Transverse colon (tissue), 4 donors: ENCODE measurements around the gene VASN. TPM values are rescaled to one million over a fixed set of nuclear protein-coding genes. Genes with fewer than 3 reads are reported as not detected.

ENCODE experiments used
- DNase-seq: peaks from one replicate; pipeline ENCODE4 v3.0.0-alpha.2; 2019
- H3K27ac ChIP-seq, 4 donors: fragments of 200-600 bp; sonication (generic); 2 replicates each; pipeline ENCODE4 v1.5.1; 2016 to 2018; ENCODE audit warnings: inconsistent platforms in 4 of 4
- H3K27me3 ChIP-seq: fragments of 200-600 bp; sonication (generic); 2 replicates; pipeline ENCODE4 v1.5.1; 2017; ENCODE audit warnings: inconsistent platforms
- H3K36me3 ChIP-seq, 4 donors: fragments of 200-600 bp; sonication (generic); 2 replicates each; pipeline ENCODE4 v1.5.1; 2017 to 2019; ENCODE audit warnings: inconsistent platforms in 4 of 4
- H3K4me1 ChIP-seq, 4 donors: fragments of 200-600 bp; sonication (generic); 2 replicates each; pipeline ENCODE4 v1.5.1; 2017 to 2020; ENCODE audit warnings: inconsistent platforms in 4 of 4
- H3K4me3 ChIP-seq, 4 donors: fragments of 200-600 bp; sonication (generic); 1 replicate in 1 of 4; 2 replicates in 3 of 4; pipeline versions ENCODE4 v1.5.1 to v1.6.1; 2017 to 2019; ENCODE audit warnings: inconsistent platforms in 4 of 4
- H3K9me3 ChIP-seq, 2 donors: fragments of 200-600 bp; sonication (generic); 2 replicates each; pipeline ENCODE4 v1.5.1; 2017 to 2019; ENCODE audit warnings: inconsistent platforms in 2 of 2
- CTCF ChIP-seq, 5 experiments: fragments of 200-600 bp in 3 of 5; fragments of 450-650 bp in 2 of 5; sonication (generic) in 3 of 5; IDR thresholded peaks; 1 replicate in 2 of 5; 2 replicates in 3 of 5; pipeline ENCODE4 v1.5.1; 2016 to 2017; ENCODE audit warnings: antibody characterized with exemption in 5 of 5, inconsistent platforms in 3 of 5, mild to moderate bottlenecking in 2 of 5, moderate library complexity in 1 of 5
- EP300 ChIP-seq: sonication (generic); formaldehyde crosslinking; IDR thresholded peaks from one replicate; pipeline ENCODE4 v1.6.1; 2017; ENCODE audit warnings: antibody characterized with exemption, low read depth
- POLR2A ChIP-seq: fragments of 450-650 bp; IDR thresholded peaks from one replicate; pipeline ENCODE4 v1.6.1; 2016; ENCODE audit warnings: antibody characterized with exemption, mild to moderate bottlenecking, moderate library complexity
- POLR2AphosphoS5 ChIP-seq, 3 donors: sonication (generic); formaldehyde crosslinking; IDR thresholded peaks; one replicate each; pipeline ENCODE4 v1.6.1; 2016; ENCODE audit warnings: antibody characterized with exemption in 3 of 3
- WGBS, 2 donors: methylation state at CpG; one replicate each; pipeline ENCODE4 v1.1.5; 2018; ENCODE audit warnings: low coverage in 1 of 2; 5-methylcytosine and 5-hydroxymethylcytosine counted together
- in situ Hi-C, 4 donors: fragments of 200-750 bp; cut with MboI; loops; one replicate each; pipeline versions ENCODE4 v1.15.0 to v1.15.1; 2017; ENCODE audit warnings: low sequenced_read_pairs in 3 of 4, low pct_ligation_motif_present in 1 of 4, low pct_unique_long_range_greater_than_20kb in 1 of 4
- intact Hi-C: fragments of 100-400 bp; cut with DNase I; formaldehyde crosslinking; loops from one replicate; pipeline ENCODE4 v1.15.1; 2023; ENCODE audit warnings: low total_unique reads
- total RNA-seq, 4 donors: library from RNA; depleted of rRNA; stranded (reverse); fragments of >200 nt; gene quantifications; one replicate each; pipeline ENCODE4 v1.1.0, GENCODE V29; 2016

The VASN gene
- total RNA-seq, 4 donors from 2014 or later: 3.4 to 18.7 (median 9.0) TPM

GRCh38 chr16:4344983-4345835 lies 26.4 kb upstream of the VASN start:
- no peak for DNase-seq

GRCh38 chr16:4345836-4346781 lies 25.5 kb upstream of the VASN start:
- H3K4me1 ChIP-seq: peaks cover 0 to 20% (median 15%) of the 10 kb centered on the region in 4 donors

More at GRCh38 chr16:4344983-4345835, 26.4 kb upstream of the VASN start:
- TF ChIP-seq EP300 (no peak), POLR2A (no peak), POLR2AphosphoS5 (IDR thresholded peaks at IDR 0.05) (no peak), CTCF (IDR thresholded peaks at IDR 0.05) (no peak)
- 54 to 81% methylated on average over 6 to 26 of the region's 26 CpGs for WGBS, 2 donors
- in situ Hi-C loops: loop anchor here in 1 of 4 donors (25.0 kb wide), 1 partner anchor 158 kb away; no protein-coding TSS in a partner anchor
- intact Hi-C loops: loop anchor here (5.0 kb wide), 1 partner anchor 1523 kb away; no protein-coding TSS in a partner anchor
- no peak overlapping the region for H3K27ac ChIP-seq
- H3K4me3 ChIP-seq: no peak overlapping the region
- H3K4me1 ChIP-seq: peaks cover 0 to 15% (median 10%) of the 10 kb centered on the region in 4 donors
- H3K9me3 ChIP-seq: no peaks in the 10 kb centered on the region
- H3K36me3 ChIP-seq: no peaks in the 10 kb centered on the region
- H3K27me3 ChIP-seq: no peaks in the 10 kb centered on the region

GRCh38 chr16:4347010-4347409 lies 24.6 kb upstream of the VASN start:
- no peak for TF ChIP-seq CTCF (IDR thresholded peaks at IDR 0.05)
- no peak for TF ChIP-seq EP300
- TF ChIP-seq POLR2AphosphoS5 (IDR thresholded peaks at IDR 0.05): no peak
- TF ChIP-seq POLR2A: no peak
- H3K4me1 ChIP-seq: peaks cover 0 to 24% (median 19%) of the 10 kb centered on the region in 4 donors
- intact Hi-C loops: no loop called here
- no peak overlapping the region for H3K27ac ChIP-seq
- 84% methylated on average over 8 of the region's 8 CpGs; no CpG with 5 or more reads in 1 of the 2 donors for WGBS, 2 donors
- H3K9me3 ChIP-seq: no peaks in the 10 kb centered on the region
- in situ Hi-C loops: loop anchor here in 1 of 4 donors (25.0 kb wide), 1 partner anchor 160 kb away; no protein-coding TSS in a partner anchor
- no peak for DNase-seq
- no peaks in the 10 kb centered on the region for H3K36me3 ChIP-seq
- no peaks in the 10 kb centered on the region for H3K27me3 ChIP-seq
- H3K4me3 ChIP-seq: no peak overlapping the region

More at GRCh38 chr16:4345836-4346781, 25.5 kb upstream of the VASN start:
- no peak overlapping the region for H3K27ac ChIP-seq
- in situ Hi-C loops: loop anchor here in 1 of 4 donors (25.0 kb wide), 1 partner anchor 159 kb away; no protein-coding TSS in a partner anchor
- no peak for DNase-seq
- TF ChIP-seq EP300 (no peak), POLR2AphosphoS5 (IDR thresholded peaks at IDR 0.05) (no peak), POLR2A (no peak), CTCF (IDR thresholded peaks at IDR 0.05) (no peak)
- no peaks in the 10 kb centered on the region for H3K27me3 ChIP-seq
- whole genome bisulfite sequencing, 2 donors: 56 to 100% methylated on average over 1 to 14 of the region's 14 CpGs
- intact Hi-C loops: no loop called here
- no peaks in the 10 kb centered on the region for H3K36me3 ChIP-seq
- H3K9me3 ChIP-seq: no peaks in the 10 kb centered on the region
- no peak overlapping the region for H3K4me3 ChIP-seq
